GM23338 (cell line): ENCODE measurements around the gene CENPO. TPM values are rescaled to one million over a fixed set of nuclear protein-coding genes. Genes with fewer than 3 reads are reported as not detected.
A peak's percentile ranks its signal among the peaks of the same experiment; 100 is the strongest.

Experiments used
- ATAC-seq: fragments of 200-7000 bp; cut with Tn5 transposase; 3 replicates; pipeline ENCODE4 v1.9.1; 2020
- DNase-seq: peaks from one replicate; pipeline ENCODE4 v3.0.0-alpha.2; 2015; ENCODE audit warnings: low spot score
- H2AFZ ChIP-seq: fragments of 200-600 bp; sonication (generic); 2 replicates; pipeline ENCODE4 v1.8.0; 2016; ENCODE audit warnings: antibody characterized with exemption, mild to moderate bottlenecking, moderate library complexity
- H3F3A ChIP-seq: fragments of 200-600 bp; sonication (generic); replicated peaks from 2 replicates; pipeline ENCODE4 v1.8.0; 2017; ENCODE audit warnings: antibody characterized with exemption, mixed run types, low read depth
- H3K27ac ChIP-seq: fragments of 200-600 bp; sonication (generic); 2 replicates; pipeline ENCODE4 v1.6.1; 2016; ENCODE audit warnings: low read depth
- H3K27me3 ChIP-seq: fragments of 200-600 bp; sonication (generic); 2 replicates; pipeline ENCODE4 v1.8.0; 2016; ENCODE audit warnings: mild to moderate bottlenecking, mixed run types, moderate library complexity; ENCODE audit not compliant: insufficient read depth
- H3K36me3 ChIP-seq: fragments of 200-600 bp; sonication (generic); 2 replicates; pipeline ENCODE4 v1.8.0; 2016; ENCODE audit warnings: mild to moderate bottlenecking; ENCODE audit not compliant: insufficient read depth
- H3K4me1 ChIP-seq: fragments of 200-600 bp; sonication (generic); 2 replicates; pipeline ENCODE4 v1.8.0; 2016; ENCODE audit warnings: mild to moderate bottlenecking, moderate library complexity; ENCODE audit not compliant: insufficient read depth
- H3K4me2 ChIP-seq: fragments of 200-600 bp; sonication (generic); 2 replicates; pipeline ENCODE4 v1.7.1; 2017; ENCODE audit warnings: mixed run types
- H3K4me3 ChIP-seq: fragments of 200-600 bp; sonication (generic); 2 replicates; pipeline ENCODE4 v1.6.1; 2016; ENCODE audit warnings: mixed run types
- H3K79me2 ChIP-seq: fragments of 200-600 bp; sonication (generic); replicated peaks from 2 replicates; pipeline ENCODE4 v1.8.0; 2017; ENCODE audit warnings: mild to moderate bottlenecking; ENCODE audit not compliant: insufficient read depth
- H3K9me2 ChIP-seq: fragments of 200-600 bp; sonication (generic); 2 replicates; pipeline ENCODE4 v1.8.0; 2017; ENCODE audit not compliant: insufficient read depth
- H4K20me1 ChIP-seq: fragments of 200-600 bp; sonication (generic); replicated peaks from 2 replicates; pipeline ENCODE4 v1.8.0; 2017; ENCODE audit warnings: mild to moderate bottlenecking; ENCODE audit not compliant: insufficient read depth
- H3K27ac Mint-ChIP-seq: 2 replicates; pipeline ENCODE4 v1.8.0; 2020; ENCODE audit warnings: inconsistent platforms, mild to moderate bottlenecking, moderate library complexity, mixed read lengths
- H3K27me3 Mint-ChIP-seq: 3 replicates; pipeline ENCODE4 v1.8.0; 2022; ENCODE audit warnings: low read depth, mild to moderate bottlenecking, moderate library complexity, mixed read lengths, inconsistent platforms; ENCODE audit not compliant: insufficient read depth, poor library complexity
- H3K36me3 Mint-ChIP-seq: 3 replicates; pipeline ENCODE4 v1.8.0; 2021; ENCODE audit warnings: low read depth, mild to moderate bottlenecking, inconsistent platforms, moderate library complexity, mixed read lengths
- H3K4me1 Mint-ChIP-seq: 3 replicates; pipeline ENCODE4 v1.8.0; 2020; ENCODE audit warnings: mild to moderate bottlenecking, inconsistent platforms, mixed read lengths
- H3K4me3 Mint-ChIP-seq: 3 replicates; pipeline ENCODE4 v1.8.0; 2021; ENCODE audit warnings: moderate library complexity, mild to moderate bottlenecking, inconsistent platforms, mixed read lengths
- H3K9me3 Mint-ChIP-seq: 3 replicates; pipeline ENCODE4 v1.8.0; 2020; ENCODE audit warnings: moderate library complexity, mild to moderate bottlenecking, inconsistent platforms, mixed read lengths
- ETS1 ChIP-seq: IDR thresholded peaks from 2 replicates; pipeline ENCODE4 v1.6.1; 2016; ENCODE audit warnings: antibody characterized with exemption
- EZH2 ChIP-seq: fragments of 200-600 bp; sonication (generic); IDR thresholded peaks from one replicate; pipeline ENCODE4 v1.8.0; 2017; ENCODE audit warnings: antibody characterized with exemption, mild to moderate bottlenecking, low read depth; ENCODE audit not compliant: unreplicated experiment
- EZH2phosphoT487 ChIP-seq: fragments of 200-600 bp; sonication (generic); IDR thresholded peaks from one replicate; pipeline ENCODE4 v1.8.1; 2018; ENCODE audit warnings: antibody characterized with exemption; ENCODE audit not compliant: unreplicated experiment
- JUNB ChIP-seq: IDR thresholded peaks from one replicate; pipeline ENCODE4 v1.6.1; 2016; ENCODE audit warnings: antibody characterized with exemption; ENCODE audit not compliant: unreplicated experiment
- NANOG ChIP-seq: IDR thresholded peaks from 2 replicates; pipeline ENCODE4 v1.6.1; 2016; ENCODE audit warnings: antibody characterized with exemption, borderline replicate concordance
- POLR2AphosphoS5 ChIP-seq: IDR thresholded peaks from 2 replicates; pipeline ENCODE4 v1.6.1; 2016; ENCODE audit warnings: antibody characterized with exemption, low read depth
- STAT1 ChIP-seq: IDR thresholded peaks from one replicate; pipeline ENCODE4 v1.6.1; 2016; ENCODE audit warnings: antibody characterized with exemption; ENCODE audit not compliant: unreplicated experiment
- ZNF114 ChIP-seq: fragments of 250-450 bp; sonication (Bioruptor Pico); IDR thresholded peaks from 2 replicates; pipeline ENCODE4 v1.5.0; 2020; ENCODE audit warnings: mild to moderate bottlenecking, moderate library complexity
- ZNF462 ChIP-seq: fragments of 250-450 bp; sonication (Bioruptor Pico); IDR thresholded peaks from 2 replicates; pipeline ENCODE4 v1.5.0; 2020; ENCODE audit warnings: mild to moderate bottlenecking, moderate library complexity
- polyA plus RNA-seq: library from polyadenylated mRNA; unstranded; fragments of >200 nt; fragmentation: Nextera tagmentation; extraction: Ambion mirVana; gene quantifications from 2 replicates; pipeline ENCODE4 v1.2.1, GENCODE V29; 2016
- total RNA-seq: library from RNA; depleted of rRNA; stranded (reverse); fragments of >200 nt; shearing (Covaris generic); gene quantifications from 2 replicates; pipeline ENCODE4 v1.2.3, GENCODE V29; 2014
- TF ChIP-seq, protein P1 (sequence below): IDR thresholded peaks from one replicate; pipeline ENCODE4 v1.6.1; 2018; ENCODE audit warnings: antibody characterized with exemption; ENCODE audit not compliant: unreplicated experiment

The CENPO gene
- total and polyA plus RNA-seq, 2 experiments from 2014 or later = 27.0 to 44.7 TPM

DNA sequence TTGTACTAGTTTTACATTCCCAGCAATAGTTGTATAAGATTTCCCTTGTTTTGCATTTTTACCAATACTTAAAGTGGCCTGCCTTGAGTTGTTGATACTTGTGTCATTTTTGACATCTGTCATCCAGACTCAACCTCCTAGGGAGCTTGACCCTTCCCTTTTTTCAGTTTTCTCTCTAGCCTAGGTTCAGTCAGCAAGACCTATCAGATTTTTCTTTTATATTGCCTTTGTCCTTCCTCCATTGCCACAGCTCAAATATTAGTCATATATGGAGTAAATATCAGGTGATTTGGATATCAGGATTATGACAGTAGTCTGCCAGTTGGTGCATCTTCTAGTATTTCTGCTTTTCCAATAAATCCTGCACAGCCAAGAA lies 13.4 kb downstream of the CENPO start (continued):
- no peak for TF ChIP-seq ZNF462 (CRISPR knock-in tag)
- TF ChIP-seq, protein P1, sequence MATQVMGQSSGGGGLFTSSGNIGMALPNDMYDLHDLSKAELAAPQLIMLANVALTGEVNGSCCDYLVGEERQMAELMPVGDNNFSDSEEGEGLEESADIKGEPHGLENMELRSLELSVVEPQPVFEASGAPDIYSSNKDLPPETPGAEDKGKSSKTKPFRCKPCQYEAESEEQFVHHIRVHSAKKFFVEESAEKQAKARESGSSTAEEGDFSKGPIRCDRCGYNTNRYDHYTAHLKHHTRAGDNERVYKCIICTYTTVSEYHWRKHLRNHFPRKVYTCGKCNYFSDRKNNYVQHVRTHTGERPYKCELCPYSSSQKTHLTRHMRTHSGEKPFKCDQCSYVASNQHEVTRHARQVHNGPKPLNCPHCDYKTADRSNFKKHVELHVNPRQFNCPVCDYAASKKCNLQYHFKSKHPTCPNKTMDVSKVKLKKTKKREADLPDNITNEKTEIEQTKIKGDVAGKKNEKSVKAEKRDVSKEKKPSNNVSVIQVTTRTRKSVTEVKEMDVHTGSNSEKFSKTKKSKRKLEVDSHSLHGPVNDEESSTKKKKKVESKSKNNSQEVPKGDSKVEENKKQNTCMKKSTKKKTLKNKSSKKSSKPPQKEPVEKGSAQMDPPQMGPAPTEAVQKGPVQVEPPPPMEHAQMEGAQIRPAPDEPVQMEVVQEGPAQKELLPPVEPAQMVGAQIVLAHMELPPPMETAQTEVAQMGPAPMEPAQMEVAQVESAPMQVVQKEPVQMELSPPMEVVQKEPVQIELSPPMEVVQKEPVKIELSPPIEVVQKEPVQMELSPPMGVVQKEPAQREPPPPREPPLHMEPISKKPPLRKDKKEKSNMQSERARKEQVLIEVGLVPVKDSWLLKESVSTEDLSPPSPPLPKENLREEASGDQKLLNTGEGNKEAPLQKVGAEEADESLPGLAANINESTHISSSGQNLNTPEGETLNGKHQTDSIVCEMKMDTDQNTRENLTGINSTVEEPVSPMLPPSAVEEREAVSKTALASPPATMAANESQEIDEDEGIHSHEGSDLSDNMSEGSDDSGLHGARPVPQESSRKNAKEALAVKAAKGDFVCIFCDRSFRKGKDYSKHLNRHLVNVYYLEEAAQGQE = no peak

DNA sequence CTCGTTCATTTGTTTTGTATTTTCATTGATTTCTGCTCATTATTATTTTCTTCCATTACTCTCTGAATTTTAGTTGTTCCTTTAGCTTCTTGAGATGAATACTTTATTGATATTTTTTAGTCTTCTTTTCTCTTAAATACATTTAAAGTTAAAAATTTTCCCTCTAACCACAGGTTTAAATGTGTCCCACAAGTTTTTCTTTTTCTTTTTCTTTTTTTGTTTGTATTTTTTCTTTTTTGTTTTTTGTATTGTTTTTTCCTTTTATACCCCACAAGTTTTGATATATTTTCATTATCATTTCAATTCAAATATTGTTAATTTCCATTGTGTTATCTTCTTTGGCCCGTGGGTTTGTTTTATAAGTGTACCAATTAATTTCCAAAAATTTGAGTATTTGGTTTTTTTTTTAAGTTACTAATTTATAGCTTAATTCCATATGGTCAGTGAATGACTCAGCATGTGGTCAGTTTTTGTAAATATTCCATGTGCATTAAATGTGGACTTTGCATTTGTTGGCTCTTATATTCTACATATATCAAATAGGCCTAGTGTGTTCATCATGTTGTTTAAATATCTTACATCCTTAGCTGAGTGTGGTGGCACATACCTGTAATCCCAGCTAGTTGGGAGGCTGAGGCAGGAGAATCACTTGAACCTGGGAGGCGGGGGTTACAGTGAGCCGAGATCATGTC lies 16.2 kb downstream of the CENPO start:
- no peaks in the 10 kb centered on the region for H3K4me1 ChIP-seq
- H3K79me2 ChIP-seq = peaks cover 96% of the 10 kb centered on the region
- no peak overlapping the region for H2AFZ ChIP-seq
- 0 out of 2 replicates have a peak, but pooled peaks cover 2% of the 10 kb centered on the region for H3F3A ChIP-seq
- H3K4me3 Mint-ChIP-seq = no peak overlapping the region
- ATAC-seq (no peak), DNase-seq (no peak)
- peaks cover 25% of the 10 kb centered on the region for H4K20me1 ChIP-seq
- no peak overlapping the region for H3K4me2 ChIP-seq
- no peaks in the 10 kb centered on the region for H3K9me2 ChIP-seq
- peak overlapping the region; percentile 38; the same call in 1 of the 2 replicates for H3K27ac Mint-ChIP-seq
- peaks cover 27% of the 10 kb centered on the region for H3K9me3 Mint-ChIP-seq
- H3K4me3 ChIP-seq = no peak overlapping the region
- peaks cover 4% of the 10 kb centered on the region; the same call in 2 of the 3 replicates for H3K4me1 Mint-ChIP-seq
- peaks cover 67% of the 10 kb centered on the region for H3K36me3 Mint-ChIP-seq
- H3K36me3 ChIP-seq = peaks cover 15% of the 10 kb centered on the region
- no peaks in the 10 kb centered on the region for H3K27me3 ChIP-seq
- H3K27me3 Mint-ChIP-seq = peaks cover 2% of the 10 kb centered on the region
- no peak overlapping the region for H3K27ac ChIP-seq
- no peak for TF ChIP-seq ETS1
- TF ChIP-seq NANOG = no peak
- no peak for TF ChIP-seq ZNF114 (CRISPR knock-in tag)
- no peak for TF ChIP-seq JUNB
- TF ChIP-seq STAT1 = no peak
- no peak for TF ChIP-seq EZH2
- TF ChIP-seq, protein P1 = no peak
- TF ChIP-seq POLR2AphosphoS5 = no peak
- no peak for TF ChIP-seq EZH2phosphoT487
